Common myeloid progenitor, CD34-positive (primary cell): ENCODE measurements around the gene RNGTT.

Experiments
- CTCF ChIA-PET: fragments of 350-600 bp; sonication (Branson Sonifier 250); formaldehyde crosslinking; loops from one replicate; lab custom pipeline; 2021; ENCODE audit warnings: antibody characterized with exemption; lab: Charles Lee
- POLR2A ChIA-PET: fragments of 350-600 bp; sonication (Branson Sonifier 250); formaldehyde crosslinking; loops from one replicate; lab custom pipeline; 2021; ENCODE audit warnings: antibody characterized with exemption; lab: Charles Lee
- DNase-seq, 3 donors: peaks; one replicate each; pipeline versions ENCODE4 v3.0.0 to v3.0.0-alpha.2; 2013
- H3K27ac ChIP-seq, 2 experiments: 1 replicate in 1 of 2; 2 replicates in 1 of 2; pipeline ENCODE4 v1.7.0; 2013; ENCODE audit warnings: inconsistent platforms in 2 of 2, low read length in 2 of 2, mild to moderate bottlenecking in 2 of 2, low read depth in 1 of 2, moderate library complexity in 1 of 2; ENCODE audit not compliant: severe bottlenecking in 2 of 2, insufficient read depth in 1 of 2, poor library complexity in 1 of 2
- H3K27me3 ChIP-seq, 5 experiments: replicated peaks in 2 of 5; 1 replicate in 3 of 5; 2 replicates in 2 of 5; pipeline versions ENCODE4 v1.6.1 to v1.7.0; 2013; ENCODE audit warnings: low read length in 4 of 5, mild to moderate bottlenecking in 2 of 5, moderate library complexity in 2 of 5, inconsistent platforms in 1 of 5; ENCODE audit not compliant: insufficient read depth in 5 of 5, control insufficient read depth in 4 of 5
- H3K36me3 ChIP-seq, 4 experiments: 1 replicate in 2 of 4; 2 replicates in 2 of 4; pipeline versions ENCODE4 v1.6.1 to v1.7.0; 2013; ENCODE audit warnings: low read length in 3 of 4, control low read depth in 1 of 4, mild to moderate bottlenecking in 1 of 4; ENCODE audit not compliant: control insufficient read depth in 4 of 4, insufficient read depth in 4 of 4
- H3K4me1 ChIP-seq, 4 experiments: 1 replicate in 3 of 4; 2 replicates in 1 of 4; pipeline versions ENCODE4 v1.6.1 to v1.7.1; 2013; ENCODE audit warnings: low read length in 3 of 4, mild to moderate bottlenecking in 3 of 4, control low read depth in 1 of 4, inconsistent platforms in 1 of 4, moderate library complexity in 1 of 4; ENCODE audit not compliant: control insufficient read depth in 4 of 4, insufficient read depth in 4 of 4; ENCODE audit errors: control extremely low read depth in 1 of 4
- H3K4me3 ChIP-seq, 7 experiments: 1 replicate in 4 of 7; 2 replicates in 3 of 7; pipeline versions ENCODE4 v1.5.1 to v1.7.0; 2013; ENCODE audit warnings: mild to moderate bottlenecking in 7 of 7, low read length in 6 of 7, moderate library complexity in 6 of 7, inconsistent platforms in 2 of 7, low read depth in 2 of 7, control low read depth in 1 of 7; ENCODE audit not compliant: insufficient read depth in 4 of 7, control insufficient read depth in 1 of 7; ENCODE audit errors: extremely low read depth in 1 of 7
- H3K9me3 ChIP-seq, 5 experiments: 1 replicate in 4 of 5; 2 replicates in 1 of 5; pipeline versions ENCODE4 v1.6.1 to v1.7.1; 2013; ENCODE audit warnings: low read length in 4 of 5, mild to moderate bottlenecking in 2 of 5, inconsistent platforms in 1 of 5, low read depth in 1 of 5, moderate library complexity in 1 of 5; ENCODE audit not compliant: control insufficient read depth in 4 of 5, insufficient read depth in 2 of 5; ENCODE audit errors: control extremely low read depth in 1 of 5
- WGBS: methylation state at CpG from one replicate; pipeline ENCODE4 v1.1.5; 2013; ENCODE audit not compliant: insufficient coverage; 5-methylcytosine and 5-hydroxymethylcytosine counted together

Gene RNGTT

GRCh38 chr6:88663801-88664200 is 299.6 kb downstream of the RNGTT start:
- Histone ChIP-seq H3K4me3 (no peak overlapping the region), H3K27me3 (no peaks in the 10 kb centered on the region), H3K36me3 (peaks cover 2 to 30% (median 9%) of the 10 kb centered on the region in 4 experiments), H3K27ac (no peak overlapping the region), H3K9me3 (peaks cover 6 to 78% (median 29%) of the 10 kb centered on the region in 5 experiments), H3K4me1 (no peaks in the 10 kb centered on the region)
- DNase-seq = no peak
- POLR2A ChIA-PET = no interaction called here
- CTCF ChIA-PET = no interaction called here
- 100% methylated on average over 3 of the region's 5 CpGs for WGBS

GRCh38 chr6:88662653-88663174 is 300.7 kb downstream of the RNGTT start:
- no peaks in the 10 kb centered on the region for H3K4me1 ChIP-seq
- ChIA-PET POLR2A (no interaction called here), CTCF (no interaction called here)
- WGBS = 95% methylated on average over 11 of the region's 12 CpGs
- DNase-seq = no peak
- H3K27me3 ChIP-seq = no peaks in the 10 kb centered on the region
- H3K27ac ChIP-seq = no peak overlapping the region
- peaks cover 5 to 78% (median 31%) of the 10 kb centered on the region in 5 experiments for H3K9me3 ChIP-seq
- H3K36me3 ChIP-seq = peaks cover 1 to 40% (median 7%) of the 10 kb centered on the region in 4 experiments
- no peak overlapping the region for H3K4me3 ChIP-seq

GRCh38 chr6:88662163-88662580 is 301.2 kb downstream of the RNGTT start:
- ChIA-PET CTCF (no interaction called here), POLR2A (no interaction called here)
- WGBS = 98% methylated on average over 5 of the region's 5 CpGs

GRCh38 chr6:88661136-88661535 is 302.3 kb downstream of the RNGTT start:
- no peaks in the 10 kb centered on the region for H3K4me1 ChIP-seq
- DNase-seq = no peak
- ChIA-PET CTCF (no interaction called here), POLR2A (interaction anchor here (0.6 kb wide), 1 partner anchor 85 kb away, joined by 4 read pairs; no protein-coding TSS in a partner anchor)
- no peak overlapping the region for H3K27ac ChIP-seq
- 100% methylated on average over 1 of the region's 6 CpGs for WGBS
- H3K4me3 ChIP-seq = no peak overlapping the region
- H3K36me3 ChIP-seq = peaks cover 0 to 33% (median 7%) of the 10 kb centered on the region in 4 experiments
- H3K27me3 ChIP-seq = no peaks in the 10 kb centered on the region
- H3K9me3 ChIP-seq = peaks cover 5 to 72% (median 32%) of the 10 kb centered on the region in 5 experiments

More at GRCh38 chr6:88662163-88662580, 301.2 kb downstream of the RNGTT start:
- Histone ChIP-seq H3K36me3 (peaks cover 0 to 40% (median 7%) of the 10 kb centered on the region in 4 experiments), H3K27ac (no peak overlapping the region), H3K4me1 (no peaks in the 10 kb centered on the region), H3K27me3 (no peaks in the 10 kb centered on the region), H3K4me3 (no peak overlapping the region), H3K9me3 (peaks cover 5 to 78% (median 37%) of the 10 kb centered on the region in 5 experiments)
- no peak for DNase-seq

- no peak overlapping the region for H3K4me3 ChIP-seq
- H3K9me3 ChIP-seq = peaks cover 2 to 29% (median 19%) of the 10 kb centered on the region in 5 experiments
- peaks cover 0 to 17% (median 1%) of the 10 kb centered on the region in 4 experiments for H3K36me3 ChIP-seq
- CTCF ChIA-PET = no interaction called here
- no peak for DNase-seq
- no peak overlapping the region for H3K27ac ChIP-seq
- no peaks in the 10 kb centered on the region for H3K4me1 ChIP-seq
- POLR2A ChIA-PET = no interaction called here
- no peaks in the 10 kb centered on the region for H3K27me3 ChIP-seq
Observed at GRCh38 chr6:88655586-88655985, 307.8 kb downstream of the RNGTT start.

- Histone ChIP-seq H3K36me3 (peaks cover 0 to 17% (median 1%) of the 10 kb centered on the region in 4 experiments), H3K27ac (no peak overlapping the region), H3K9me3 (peaks cover 0 to 21% (median 17%) of the 10 kb centered on the region in 5 experiments), H3K4me1 (no peaks in the 10 kb centered on the region), H3K4me3 (no peak overlapping the region), H3K27me3 (no peaks in the 10 kb centered on the region)
- 100% methylated on average over 1 of the region's 4 CpGs for WGBS
- POLR2A ChIA-PET = no interaction called here
- DNase-seq = no peak
- CTCF ChIA-PET = interaction anchor here (0.5 to 1.1 kb wide), 2 partner anchors 93 to 447 kb away, joined by 3 read pairs; no protein-coding TSS in a partner anchor
Observed at GRCh38 chr6:88653936-88654335, 309.5 kb downstream of the RNGTT start.

- Histone ChIP-seq H3K4me3 (no peak overlapping the region), H3K27me3 (no peaks in the 10 kb centered on the region), H3K4me1 (no peaks in the 10 kb centered on the region), H3K27ac (no peak overlapping the region), H3K36me3 (peaks cover 0 to 2% (median 0%) of the 10 kb centered on the region in 4 experiments), H3K9me3 (peaks cover 0 to under 1% (median 0%) of the 10 kb centered on the region in 5 experiments)
- CTCF ChIA-PET = no interaction called here
- DNase-seq = no peak
- POLR2A ChIA-PET = no interaction called here
Observed at GRCh38 chr6:88651400-88651799, 312.0 kb downstream of the RNGTT start.
